NB4 (cell line): ENCODE results near the gene CEP170B.

Experiments
- MYC ChIP-seq: IDR thresholded peaks from 2 replicates; pipeline ENCODE4 v1.6.1; 2011; ENCODE audit warnings: low read depth, low read length
- POLR2A ChIP-seq: IDR thresholded peaks from 2 replicates; pipeline ENCODE4 v1.6.1; 2011; ENCODE audit warnings: mild to moderate bottlenecking; ENCODE audit not compliant: insufficient read length; ENCODE audit errors: extremely low read depth
- TF ChIP-seq, protein P1 (sequence below): IDR thresholded peaks from 2 replicates; pipeline ENCODE4 v1.6.1; 2011; ENCODE audit warnings: low read depth, low read length
- TF ChIP-seq, protein P2 (sequence below): IDR thresholded peaks from one replicate; pipeline ENCODE4 v1.5.1; 2012; ENCODE audit warnings: low read depth, low read length

GRCh38 chr14:104878582-104878981 is 13.5 kb downstream of the CEP170B start:
- TF ChIP-seq MYC (no peak), POLR2A (no peak)
- TF ChIP-seq, protein P1, sequence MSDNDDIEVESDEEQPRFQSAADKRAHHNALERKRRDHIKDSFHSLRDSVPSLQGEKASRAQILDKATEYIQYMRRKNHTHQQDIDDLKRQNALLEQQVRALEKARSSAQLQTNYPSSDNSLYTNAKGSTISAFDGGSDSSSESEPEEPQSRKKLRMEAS: no peak
- TF ChIP-seq, protein P2, sequence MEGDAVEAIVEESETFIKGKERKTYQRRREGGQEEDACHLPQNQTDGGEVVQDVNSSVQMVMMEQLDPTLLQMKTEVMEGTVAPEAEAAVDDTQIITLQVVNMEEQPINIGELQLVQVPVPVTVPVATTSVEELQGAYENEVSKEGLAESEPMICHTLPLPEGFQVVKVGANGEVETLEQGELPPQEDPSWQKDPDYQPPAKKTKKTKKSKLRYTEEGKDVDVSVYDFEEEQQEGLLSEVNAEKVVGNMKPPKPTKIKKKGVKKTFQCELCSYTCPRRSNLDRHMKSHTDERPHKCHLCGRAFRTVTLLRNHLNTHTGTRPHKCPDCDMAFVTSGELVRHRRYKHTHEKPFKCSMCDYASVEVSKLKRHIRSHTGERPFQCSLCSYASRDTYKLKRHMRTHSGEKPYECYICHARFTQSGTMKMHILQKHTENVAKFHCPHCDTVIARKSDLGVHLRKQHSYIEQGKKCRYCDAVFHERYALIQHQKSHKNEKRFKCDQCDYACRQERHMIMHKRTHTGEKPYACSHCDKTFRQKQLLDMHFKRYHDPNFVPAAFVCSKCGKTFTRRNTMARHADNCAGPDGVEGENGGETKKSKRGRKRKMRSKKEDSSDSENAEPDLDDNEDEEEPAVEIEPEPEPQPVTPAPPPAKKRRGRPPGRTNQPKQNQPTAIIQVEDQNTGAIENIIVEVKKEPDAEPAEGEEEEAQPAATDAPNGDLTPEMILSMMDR: no peak
